ENCODE measurements around the gene ROBO2.

Gene ROBO2

DNA sequence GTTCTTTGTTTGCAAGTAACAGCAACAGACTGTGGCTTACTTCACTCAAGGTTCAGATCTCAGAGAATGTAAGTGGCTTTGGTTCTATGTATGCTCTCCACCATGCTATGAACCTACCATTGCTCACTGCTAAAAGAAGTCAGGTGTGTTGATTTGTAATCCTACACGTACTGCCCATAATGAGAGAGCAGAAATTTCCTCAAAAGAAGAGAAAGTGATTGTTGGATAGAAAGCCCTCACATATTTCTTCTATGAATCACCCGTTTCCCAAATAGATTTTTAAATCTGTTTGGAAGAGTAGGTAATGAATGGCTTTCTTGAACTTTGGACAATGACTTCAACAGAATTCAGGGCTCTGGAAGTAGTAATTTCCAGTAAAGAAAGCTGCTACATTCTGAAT is 565.4 kb downstream of the ROBO2 start:
- no peak for DNase-seq

DNA sequence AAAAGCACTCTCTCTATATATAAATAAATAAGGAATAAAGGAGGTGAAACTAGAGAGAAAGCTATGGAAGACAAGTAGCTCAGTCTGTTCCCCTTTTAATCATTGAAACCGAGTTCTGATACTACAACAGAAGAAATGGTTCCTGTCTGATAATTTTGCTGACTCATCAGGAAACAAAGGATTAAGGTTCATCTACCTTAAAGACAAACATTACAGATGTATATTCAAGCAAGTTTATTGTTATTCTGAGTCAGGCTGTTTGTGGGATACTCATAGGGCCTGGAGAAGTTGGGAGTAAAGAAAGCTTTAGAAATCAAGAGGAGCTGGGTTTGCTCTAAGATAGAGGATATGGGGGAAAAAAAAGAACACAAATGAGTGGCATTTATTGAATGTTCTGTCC is 566.0 kb downstream of the ROBO2 start:
- DNase-seq: no peak

DNA sequence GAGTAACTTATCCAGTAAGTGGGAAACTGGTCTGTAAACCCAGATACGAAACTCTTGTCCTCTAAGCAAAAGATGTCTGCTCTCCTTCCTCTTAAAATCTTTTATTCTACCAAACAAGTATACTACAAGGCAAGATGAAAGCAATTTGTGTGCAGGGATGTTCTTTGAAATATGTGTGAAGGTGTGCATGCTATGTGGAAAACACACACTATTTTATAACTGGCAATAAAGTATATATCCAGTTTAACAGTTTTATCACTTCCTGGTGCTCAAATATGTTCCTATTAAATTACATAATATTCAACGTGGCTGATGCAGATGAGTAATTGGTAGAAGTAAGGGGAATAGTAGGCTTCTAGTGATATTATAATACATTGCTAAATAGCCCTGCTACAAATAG is 566.5 kb downstream of the ROBO2 start:
- DNase-seq: no peak

DNA sequence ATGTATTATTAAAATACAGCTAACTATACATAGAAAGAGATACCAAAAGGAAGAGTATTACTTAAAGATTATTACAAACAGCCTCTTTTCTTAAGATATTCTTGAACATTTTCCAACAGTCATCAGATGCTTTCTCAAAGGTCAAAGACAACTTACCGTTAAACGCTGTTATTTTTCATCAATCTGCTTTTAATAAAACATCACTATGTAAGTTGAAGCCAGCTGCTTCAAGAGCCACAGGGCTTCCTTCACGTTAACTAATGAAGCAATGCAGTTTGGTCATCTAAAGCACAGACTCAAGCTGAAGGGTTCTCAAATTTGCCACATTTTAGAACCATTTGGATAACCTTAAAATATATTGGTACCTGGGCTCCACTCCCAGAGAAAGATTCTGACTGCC is 578.8 kb downstream of the ROBO2 start:
- no peak for DNase-seq

DNA sequence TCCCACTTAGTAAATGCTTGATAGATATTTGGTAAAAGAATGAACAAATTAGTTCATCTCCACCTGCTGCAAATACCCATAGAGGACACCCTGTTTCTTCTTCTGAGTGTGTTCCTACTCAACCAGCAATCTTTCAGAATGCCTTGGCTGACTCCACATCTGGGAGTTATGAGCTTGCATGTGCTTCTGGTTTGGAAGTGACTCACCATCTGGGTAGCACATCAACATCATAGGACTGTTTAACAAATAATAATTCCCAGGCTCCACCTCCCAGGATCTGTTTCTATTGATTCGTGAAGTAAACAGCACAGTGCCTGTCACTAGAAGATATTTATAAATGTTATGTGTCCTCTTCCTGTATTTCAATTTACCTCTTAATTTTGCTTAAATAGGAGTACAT is 580.1 kb downstream of the ROBO2 start:
- no peak for DNase-seq

DNA sequence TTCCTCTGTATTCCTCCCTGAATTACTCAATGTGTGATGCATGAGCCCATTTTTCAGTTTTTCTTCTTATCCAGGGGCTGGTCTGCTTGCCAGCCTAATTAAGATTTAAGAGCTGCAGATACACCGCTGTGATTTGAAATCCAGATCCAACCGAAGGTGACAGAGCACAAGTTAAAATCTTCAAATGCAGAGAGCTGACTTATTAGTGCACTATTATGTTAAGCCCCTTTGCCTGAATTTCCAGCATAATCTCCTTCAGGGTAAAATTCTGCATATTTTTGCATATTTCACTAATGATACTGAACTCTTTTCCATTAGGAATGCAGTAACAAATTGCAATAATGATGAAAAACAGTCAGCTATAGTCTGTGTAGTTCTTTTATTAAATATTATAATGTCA is 583.6 kb downstream of the ROBO2 start:
- DNase-seq: no peak

DNA sequence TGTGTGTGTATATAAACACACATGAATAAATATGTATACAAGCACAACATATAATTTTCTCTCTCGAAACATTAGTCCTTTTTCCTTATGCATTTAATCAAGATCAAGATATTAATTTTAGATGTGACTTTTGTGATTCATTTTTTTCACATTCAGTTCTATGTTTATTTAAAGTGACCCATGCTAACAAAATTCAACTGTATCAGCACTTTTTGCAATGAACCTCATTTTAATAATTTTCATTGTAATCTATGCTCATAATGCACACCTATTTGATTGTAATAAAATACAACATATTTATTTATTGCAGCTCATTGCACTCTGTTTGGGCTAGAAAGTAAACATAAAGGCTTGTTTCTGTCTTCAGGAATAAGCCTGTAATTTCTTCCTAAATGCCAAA is 586.3 kb downstream of the ROBO2 start:
- DNase-seq: no peak

DNA sequence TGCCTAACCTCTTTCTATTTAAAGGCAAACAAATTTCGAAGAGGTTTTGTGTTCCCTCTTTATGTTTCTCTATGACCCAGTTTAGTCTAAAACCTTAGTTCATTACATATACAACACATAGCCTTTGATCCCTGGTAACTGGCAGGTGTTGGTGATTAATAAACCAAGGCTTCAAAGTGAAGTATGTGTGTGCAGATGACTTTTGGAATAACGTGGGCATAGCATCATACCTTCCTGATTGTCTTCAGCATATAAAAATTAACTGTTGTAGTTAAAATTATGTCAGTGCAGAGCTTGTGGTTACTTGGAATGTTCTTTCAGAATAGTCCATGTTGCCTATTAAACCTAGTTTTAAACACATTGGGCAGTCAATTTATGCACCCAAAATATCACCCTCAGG is 608.3 kb downstream of the ROBO2 start:
- DNase-seq: no peak

DNA sequence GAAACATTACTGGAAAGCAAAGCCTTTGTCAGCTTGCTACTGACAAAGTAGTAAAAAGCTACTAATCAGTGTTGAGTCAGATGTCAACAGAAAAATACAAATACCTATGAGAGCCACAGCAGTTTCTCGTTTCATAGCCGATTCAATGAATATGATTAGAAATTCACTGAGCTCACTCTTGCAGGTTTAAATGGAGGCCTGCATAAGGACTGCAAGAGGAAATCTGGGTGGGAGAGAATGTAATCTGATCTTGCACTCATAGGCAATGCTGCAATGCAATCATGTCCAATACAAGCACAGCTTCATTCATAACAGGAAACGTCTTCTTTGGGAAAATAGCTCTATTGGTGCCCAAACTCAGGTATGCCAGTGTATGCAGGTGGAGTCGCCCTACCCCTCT is 608.8 kb downstream of the ROBO2 start:
- DNase-seq: no peak

DNA sequence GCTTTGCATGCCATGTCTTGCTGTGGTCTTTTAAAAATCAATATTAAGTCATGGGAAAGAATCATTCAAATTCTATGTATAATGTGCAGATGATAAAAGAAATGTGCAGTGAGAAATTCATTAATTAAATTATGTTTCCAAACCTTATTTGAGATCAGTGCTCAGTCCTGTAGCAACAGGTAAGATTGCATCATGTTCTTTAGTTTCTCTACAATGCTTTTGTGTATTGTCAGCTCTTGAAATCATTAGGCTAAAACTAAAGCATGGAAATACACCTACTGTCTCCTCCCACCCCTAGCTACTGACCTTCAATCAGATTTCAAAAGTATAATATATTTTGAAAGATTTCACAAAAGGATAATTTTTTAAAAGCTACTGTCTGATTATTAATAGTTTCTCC is 612.7 kb downstream of the ROBO2 start:
- DNase-seq: no peak

DNA sequence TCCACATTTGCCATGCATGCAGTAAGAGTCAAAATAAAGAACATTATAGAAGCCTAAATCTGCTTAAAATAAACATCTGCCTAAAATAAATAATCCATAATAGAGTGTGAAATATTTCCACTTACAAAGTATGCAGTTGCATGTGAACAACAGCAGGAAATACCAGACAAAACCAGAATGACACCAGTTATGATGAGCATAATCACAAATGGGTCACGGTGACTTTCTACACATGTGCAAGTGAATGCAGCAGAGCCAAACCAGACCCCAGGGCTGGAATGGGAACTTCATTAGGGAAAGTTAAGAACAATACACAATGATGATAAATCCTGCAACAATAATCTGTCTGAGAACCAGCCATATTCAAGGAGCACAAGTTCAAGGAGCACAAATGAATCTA is 615.5 kb downstream of the ROBO2 start:
- DNase-seq: no peak

DNA sequence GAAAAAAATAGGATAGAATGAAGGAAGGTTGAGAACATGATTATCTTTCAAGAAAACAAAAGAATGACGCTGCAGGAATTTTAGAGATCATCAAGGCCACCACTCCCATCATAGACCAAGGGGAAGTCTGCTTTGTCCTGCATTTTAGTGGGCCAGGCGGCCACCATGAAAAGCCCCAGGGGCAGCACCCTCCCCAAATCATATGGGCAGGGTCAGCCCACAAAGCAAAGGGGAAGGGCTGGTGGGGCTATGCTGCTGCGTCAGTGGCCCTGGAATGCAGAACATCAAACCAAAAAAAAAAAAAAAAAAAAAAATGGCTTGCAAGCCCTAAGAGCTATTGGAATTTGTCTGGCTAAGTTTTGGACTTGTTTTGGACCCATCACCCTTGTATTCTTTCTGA is 620.8 kb downstream of the ROBO2 start:
- no peak for DNase-seq

DNA sequence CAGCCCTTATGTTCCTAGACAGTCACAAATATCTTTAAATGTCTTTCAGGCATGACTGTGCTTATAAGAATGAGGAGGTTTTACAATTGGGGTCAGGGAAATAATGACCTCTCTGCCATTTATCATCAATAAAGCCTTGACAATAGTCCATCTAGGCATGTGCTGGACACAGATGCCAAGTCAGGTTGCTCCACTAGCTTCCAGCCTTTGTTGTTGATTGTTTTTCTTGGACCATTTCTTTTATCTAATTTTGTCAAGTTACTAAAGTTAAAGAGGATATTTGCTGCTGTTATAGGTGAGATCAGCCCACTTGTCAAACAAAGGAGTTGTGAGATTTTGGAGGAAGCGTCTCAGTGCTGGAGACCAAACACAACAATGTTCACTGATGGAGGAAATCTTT is 628.0 kb downstream of the ROBO2 start:
- DNase-seq: no peak

DNA sequence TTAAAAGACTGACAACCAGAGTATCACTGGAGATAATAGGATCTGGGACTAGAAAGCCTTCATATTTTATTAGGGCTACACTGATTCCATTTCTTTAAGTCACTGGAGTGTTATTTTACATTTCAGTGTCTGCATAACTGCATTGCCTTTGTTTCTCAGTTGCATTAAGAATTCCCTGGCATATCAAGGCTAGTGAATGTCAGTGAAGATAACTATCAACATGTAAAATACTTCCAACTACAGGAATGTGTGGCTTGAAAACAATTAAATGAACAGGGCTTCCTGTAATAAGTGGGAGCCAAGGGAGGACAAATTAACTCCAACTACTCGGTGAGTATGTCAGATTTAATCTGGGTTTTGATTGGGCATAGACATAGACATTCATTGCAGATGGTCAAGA is 628.5 kb downstream of the ROBO2 start:
- DNase-seq: no peak

DNA sequence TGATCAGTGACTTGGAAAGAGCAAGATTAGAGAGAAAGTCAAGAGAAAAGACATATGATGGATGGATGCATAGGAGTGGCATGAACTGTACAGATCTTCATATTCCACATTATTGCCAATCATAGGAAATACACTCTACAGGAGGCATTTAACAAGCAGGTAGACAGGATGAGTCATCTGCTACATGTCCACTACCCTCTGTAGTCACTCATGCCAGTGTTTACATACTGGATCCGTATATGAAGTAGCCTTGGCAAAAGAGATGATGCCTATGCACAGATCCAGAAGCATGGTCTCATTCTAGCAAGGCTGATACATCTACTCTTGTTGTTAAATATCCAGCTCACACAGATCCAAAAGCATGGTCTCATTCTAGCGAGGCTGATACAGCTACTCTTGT is 632.1 kb downstream of the ROBO2 start:
- DNase-seq: no peak

DNA sequence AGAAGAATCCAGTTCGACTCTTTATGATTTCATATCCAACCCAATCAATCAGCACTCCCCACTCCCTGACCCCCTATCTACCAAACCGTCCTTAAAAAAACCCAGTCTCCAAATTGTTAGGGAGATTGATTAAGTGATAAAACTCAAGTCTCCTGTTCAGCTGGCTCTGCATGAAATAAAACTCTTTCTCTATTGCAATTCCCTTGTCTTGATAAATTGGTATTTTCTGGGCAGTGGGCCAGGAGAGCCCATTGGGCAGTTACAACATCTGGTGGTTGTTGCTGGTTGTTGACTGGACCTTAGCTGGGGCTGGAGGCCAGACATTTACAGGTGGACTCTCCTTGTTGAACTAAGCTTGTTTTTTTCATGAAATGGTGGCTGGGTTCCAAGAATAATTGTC is 642.3 kb downstream of the ROBO2 start:
- no peak for DNase-seq

DNA sequence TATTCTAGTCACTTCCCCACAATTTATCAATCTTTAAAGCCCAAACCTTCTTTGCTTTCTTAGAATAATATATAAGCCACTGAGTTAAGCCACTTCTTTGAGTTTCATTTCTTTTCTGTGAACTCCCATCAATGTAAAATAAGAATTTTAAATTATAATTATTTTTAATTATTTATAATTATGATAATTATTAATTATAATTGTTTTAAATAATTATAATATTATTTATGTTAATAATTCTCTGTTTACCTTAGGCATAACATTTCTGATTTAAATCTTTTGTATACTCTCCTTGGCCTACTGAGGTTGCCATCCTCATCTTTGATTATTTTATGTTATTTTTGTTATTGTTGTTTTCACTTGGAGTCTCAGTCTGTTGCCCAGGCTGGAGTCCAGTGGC is 644.2 kb downstream of the ROBO2 start:
- DNase-seq: no peak

DNA sequence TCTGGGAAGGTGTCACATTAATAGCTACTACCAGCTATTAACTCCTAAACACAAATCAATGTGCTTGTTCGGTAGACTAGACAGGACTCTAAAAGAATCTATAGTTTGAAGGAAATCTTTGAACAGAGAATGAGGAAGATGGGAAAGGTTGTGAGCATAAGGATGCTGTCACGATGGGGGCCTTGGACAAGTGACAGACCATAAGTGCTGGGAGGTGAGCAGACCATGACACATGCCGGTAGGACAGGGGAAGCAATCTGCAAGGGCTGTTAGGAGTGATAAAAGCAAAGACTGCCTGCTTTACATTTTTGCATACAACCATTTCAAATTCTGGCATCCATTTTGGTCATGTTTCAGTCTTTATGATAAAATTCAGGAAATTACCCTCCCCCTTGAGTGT is 645.8 kb downstream of the ROBO2 start:
- no peak for DNase-seq

DNA sequence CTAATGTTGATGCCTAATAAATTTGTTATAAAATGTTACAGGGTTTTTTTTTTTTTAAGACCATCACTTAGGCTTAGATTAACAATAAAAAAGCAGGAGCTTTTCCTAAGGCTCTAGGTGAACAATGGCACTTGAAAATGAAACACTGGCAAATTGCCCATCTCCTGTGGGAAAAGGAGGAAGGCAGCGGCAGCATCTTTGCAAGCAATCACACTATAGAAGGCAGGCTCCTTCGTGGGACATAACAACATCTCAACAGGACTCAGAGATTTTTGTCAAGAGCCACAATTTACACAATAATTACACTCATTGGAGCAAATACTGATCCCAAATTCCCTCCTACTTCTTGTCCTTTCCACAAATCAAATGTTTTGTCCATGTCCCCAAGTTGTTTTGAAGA is 646.7 kb downstream of the ROBO2 start:
- DNase-seq: no peak

DNA sequence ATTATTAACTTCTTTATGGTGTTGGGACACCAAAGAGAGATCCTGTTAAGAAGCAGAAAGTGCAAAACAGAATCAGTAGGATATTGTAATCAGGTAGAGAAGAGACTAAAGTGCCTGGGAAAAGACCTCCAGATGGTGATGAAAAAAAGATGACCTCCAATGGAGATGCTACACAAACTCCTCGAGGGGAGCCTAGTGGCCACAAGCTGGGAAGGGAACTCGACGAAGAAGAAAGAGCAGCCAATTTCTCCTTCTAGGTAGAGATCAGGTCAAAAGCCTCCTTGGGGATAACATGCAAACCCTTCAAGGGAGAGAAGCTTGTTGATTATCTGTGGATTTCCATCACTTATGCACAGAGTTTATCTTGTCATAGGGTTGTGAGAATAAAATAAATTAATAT is 647.6 kb downstream of the ROBO2 start:
- no peak for DNase-seq

DNA sequence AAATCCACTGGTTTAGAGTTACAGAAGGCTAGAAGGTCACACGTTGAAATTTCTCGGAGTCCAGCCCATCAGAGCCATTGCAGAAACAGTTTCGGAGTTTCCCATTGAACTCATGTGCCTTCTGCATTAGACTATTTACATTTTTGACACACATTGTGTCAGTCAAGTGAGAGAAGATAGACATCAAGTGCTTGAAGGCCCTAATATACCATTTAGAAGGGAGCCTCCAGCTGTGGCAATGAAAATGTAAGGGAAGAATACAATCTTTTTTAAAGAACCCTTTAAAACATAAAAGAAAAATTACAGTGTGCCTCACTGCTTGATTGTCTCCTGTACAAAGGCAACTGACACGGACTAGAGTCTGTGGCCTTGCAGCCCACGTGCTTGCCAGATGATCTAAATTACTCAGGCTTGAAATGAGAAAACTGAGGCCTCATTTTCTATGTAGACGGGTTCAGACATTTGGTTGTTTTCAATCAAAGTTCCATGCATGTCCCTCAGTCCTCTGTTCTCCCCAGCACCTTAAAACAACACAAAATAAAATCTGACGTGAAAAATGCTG is 650.5 kb downstream of the ROBO2 start:
- no peak for DNase-seq

DNA sequence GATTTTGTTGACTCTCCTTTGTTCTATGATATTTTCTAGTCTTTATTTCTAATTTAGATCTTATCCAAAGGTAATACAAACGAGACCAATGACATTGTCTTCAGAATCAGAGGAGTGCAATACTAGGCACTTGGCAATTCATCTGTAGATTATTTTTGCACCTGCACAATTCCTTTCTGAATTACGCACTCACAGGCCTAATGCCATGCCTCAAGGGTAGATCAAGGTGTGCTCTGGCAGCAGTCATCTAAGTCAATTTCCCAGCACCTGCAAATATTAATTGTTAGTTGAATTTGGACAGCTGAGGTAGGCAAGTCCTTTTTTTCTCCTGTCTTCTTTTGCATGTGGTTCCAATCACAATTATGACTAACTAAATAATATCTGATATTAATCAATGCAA is 653.2 kb downstream of the ROBO2 start:
- DNase-seq: no peak

DNA sequence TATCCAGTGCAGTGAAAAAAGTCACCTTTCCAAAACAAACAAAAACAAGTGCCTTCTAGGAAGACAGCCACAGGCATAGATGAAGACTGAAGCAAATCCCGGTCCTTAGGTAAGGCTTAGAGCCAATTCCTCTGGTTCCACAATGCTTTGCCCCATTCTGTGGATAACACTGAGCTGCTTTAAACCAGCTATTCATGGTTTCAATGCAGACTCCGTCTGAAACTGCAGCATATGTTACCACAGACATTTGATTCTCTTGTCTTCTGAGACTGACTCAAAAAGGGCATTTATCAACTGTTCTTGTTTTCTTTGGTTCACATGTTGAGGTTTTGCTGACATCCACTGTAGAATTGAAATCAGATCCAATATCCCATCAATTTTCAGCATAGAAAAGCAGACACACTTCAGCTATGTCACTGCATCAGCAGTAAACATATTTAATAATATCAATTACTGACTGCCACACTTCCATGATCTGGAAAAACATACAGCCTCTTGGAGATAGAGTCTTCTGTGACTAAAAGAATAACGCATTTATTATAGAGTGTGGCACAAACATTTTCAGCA is 659.3 kb downstream of the ROBO2 start:
- DNase-seq: no peak

Measured in CD4-positive, alpha-beta T cell treated with Interleukin-10 for 1 hour (primary cell).